HepG2 (cell line): ENCODE data around the gene FAM162B. TPM values are rescaled to one million over a fixed set of nuclear protein-coding genes. Genes with fewer than 3 reads are reported as not detected.

Experiments
- ARNTL ChIP-seq: sonication (generic); formaldehyde crosslinking; IDR thresholded peaks from 2 replicates; pipeline ENCODE4 v1.4.0; 2020; ENCODE audit warnings: mild to moderate bottlenecking, missing genetic modification reagents
- IRX3 ChIP-seq: sonication (generic); formaldehyde crosslinking; IDR thresholded peaks from 2 replicates; pipeline ENCODE4 v1.8.1; 2023; ENCODE audit warnings: mild to moderate bottlenecking, low read depth, missing genetic modification reagents, borderline replicate concordance
- MLLT10 ChIP-seq: sonication (generic); formaldehyde crosslinking; IDR thresholded peaks from 2 replicates; pipeline ENCODE4 v1.4.0; 2020; ENCODE audit warnings: missing genetic modification reagents
- NRL ChIP-seq: sonication (generic); formaldehyde crosslinking; IDR thresholded peaks from 2 replicates; pipeline ENCODE4 v1.5.0; 2020; ENCODE audit warnings: missing genetic modification reagents, mild to moderate bottlenecking, moderate library complexity, borderline replicate concordance
- PHF20 ChIP-seq: sonication (generic); formaldehyde crosslinking; IDR thresholded peaks from 2 replicates; pipeline ENCODE4 v1.5.0; 2020; ENCODE audit warnings: mild to moderate bottlenecking, missing genetic modification reagents
- ZNF7 ChIP-seq: IDR thresholded peaks from 2 replicates; pipeline ENCODE4 v1.6.1; 2016; ENCODE audit warnings: missing biosample characterization, missing genetic modification reagents
- ZNF768 ChIP-seq: sonication (generic); formaldehyde crosslinking; IDR thresholded peaks from 2 replicates; pipeline ENCODE4 v1.4.0; 2020; ENCODE audit warnings: missing genetic modification reagents
- polyA plus RNA-seq, 8 experiments: library from polyadenylated mRNA; depleted of rRNA in 3 of 8; stranded (reverse) in 7 of 8; unstranded in 1 of 8; fragments of >200 nt; fragmentation: Illumina TruSeq in 4 of 8; extraction: Trizol in 4 of 8; gene quantifications; 2 replicates each; pipeline versions ENCODE4 v1.2.1 to v1.2.3, GENCODE V29; 2011 to 2016; ENCODE audit warnings: low read depth in 4 of 8, missing spikeins in 1 of 8, mixed read lengths in 1 of 8; ENCODE audit not compliant: insufficient read depth in 1 of 8
- total RNA-seq, 5 experiments: library from RNA; depleted of rRNA; stranded (reverse); fragments of >200 nt; fragmentation: Illumina TruSeq; extraction: Trizol; gene quantifications; 2 replicates each; pipeline ENCODE4 v1.2.3, GENCODE V29; 2016; ENCODE audit warnings: low read depth in 1 of 5
- TF ChIP-seq, protein P1 (sequence below): sonication (generic); formaldehyde crosslinking; conservative IDR thresholded peaks from 2 replicates; pipeline ENCODE4 v1.5.0; 2020; ENCODE audit warnings: missing genetic modification reagents
- TF ChIP-seq, protein P2 (sequence below): sonication (generic); formaldehyde crosslinking; IDR thresholded peaks from 2 replicates; pipeline ENCODE4 v1.5.0; 2020; ENCODE audit warnings: missing genetic modification reagents
- TF ChIP-seq, protein P3 (sequence below): sonication (generic); formaldehyde crosslinking; IDR thresholded peaks from 2 replicates; pipeline ENCODE4 v1.4.0; 2020; ENCODE audit warnings: missing genetic modification reagents
- TF ChIP-seq, protein P4 (sequence below): sonication (generic); formaldehyde crosslinking; IDR thresholded peaks from 2 replicates; pipeline ENCODE4 v1.9.0; 2022; ENCODE audit warnings: missing genetic modification reagents, mild to moderate bottlenecking, borderline replicate concordance
- TF ChIP-seq, protein P5 (sequence below): sonication (generic); formaldehyde crosslinking; IDR thresholded peaks from 2 replicates; pipeline ENCODE4 v1.4.0; 2020; ENCODE audit warnings: missing genetic modification reagents
- TF ChIP-seq, protein P6 (sequence below): sonication (generic); formaldehyde crosslinking; IDR thresholded peaks from 2 replicates; pipeline ENCODE4 v1.8.1; 2023; ENCODE audit warnings: mild to moderate bottlenecking, missing genetic modification reagents
- TF ChIP-seq, protein P7 (sequence below): sonication (generic); formaldehyde crosslinking; IDR thresholded peaks from 2 replicates; pipeline ENCODE4 v1.8.1; 2023; ENCODE audit warnings: mild to moderate bottlenecking, inconsistent platforms, moderate library complexity, missing genetic modification reagents, borderline replicate concordance
- TF ChIP-seq, protein P8 (sequence below), 2 experiments: sonication (generic) in 1 of 2; formaldehyde crosslinking in 1 of 2; IDR thresholded peaks; 2 replicates each; pipeline versions ENCODE4 v1.4.0 to v1.6.1; 2018 to 2020; ENCODE audit warnings: missing genetic modification reagents in 2 of 2, borderline replicate concordance in 1 of 2, low read depth in 1 of 2, mild to moderate bottlenecking in 1 of 2, missing biosample characterization in 1 of 2

The FAM162B gene
- total and polyA plus RNA-seq, 2 of the 13 experiments (the other 11 are each of a cell fraction or from before 2014, with no cell fraction given) = not detected

DNA sequence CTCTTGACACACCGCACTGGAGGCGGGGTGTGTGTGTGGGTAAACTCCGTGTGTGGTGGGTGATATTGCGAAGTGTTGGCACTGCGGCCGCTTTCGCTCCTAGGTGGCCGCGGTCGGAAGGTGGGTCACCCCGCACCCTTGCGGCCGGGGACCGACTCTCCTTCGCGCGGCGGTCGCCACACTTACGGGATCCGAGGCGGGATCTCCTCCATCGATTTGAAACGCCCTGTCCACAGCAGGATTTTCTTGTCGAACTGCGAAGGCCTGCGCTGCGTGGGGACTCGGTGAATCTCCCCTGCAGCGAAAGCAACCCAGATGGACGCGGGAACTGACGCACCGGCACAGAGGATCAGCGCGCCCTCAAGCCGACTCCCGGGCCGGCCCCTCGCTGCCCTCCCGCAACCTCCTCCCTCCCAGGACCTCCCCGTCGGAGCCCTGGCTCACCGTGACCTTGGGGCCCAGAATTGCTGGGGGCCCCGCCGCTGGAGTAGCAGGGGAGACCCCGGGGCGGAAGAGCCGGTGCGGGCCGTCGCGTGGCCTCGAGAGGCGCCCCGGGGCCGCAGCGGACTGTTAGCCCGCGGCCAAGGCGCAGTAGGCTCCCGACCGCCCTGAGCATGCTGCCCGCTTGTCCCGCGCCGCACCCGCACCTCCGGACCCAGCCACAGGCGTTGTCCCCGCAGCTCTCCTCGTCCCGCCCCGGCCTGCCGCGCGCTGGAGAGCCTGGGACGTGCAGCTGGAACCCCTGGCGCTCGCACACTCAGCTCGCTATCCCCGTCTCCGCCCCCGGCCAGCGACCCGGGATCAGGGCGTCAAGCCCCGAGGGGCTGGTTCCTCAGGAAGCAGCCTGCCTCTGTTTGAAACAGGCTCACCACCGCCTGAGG lies at the start of gene FAM162B (continued):
- TF ChIP-seq, protein P1, sequence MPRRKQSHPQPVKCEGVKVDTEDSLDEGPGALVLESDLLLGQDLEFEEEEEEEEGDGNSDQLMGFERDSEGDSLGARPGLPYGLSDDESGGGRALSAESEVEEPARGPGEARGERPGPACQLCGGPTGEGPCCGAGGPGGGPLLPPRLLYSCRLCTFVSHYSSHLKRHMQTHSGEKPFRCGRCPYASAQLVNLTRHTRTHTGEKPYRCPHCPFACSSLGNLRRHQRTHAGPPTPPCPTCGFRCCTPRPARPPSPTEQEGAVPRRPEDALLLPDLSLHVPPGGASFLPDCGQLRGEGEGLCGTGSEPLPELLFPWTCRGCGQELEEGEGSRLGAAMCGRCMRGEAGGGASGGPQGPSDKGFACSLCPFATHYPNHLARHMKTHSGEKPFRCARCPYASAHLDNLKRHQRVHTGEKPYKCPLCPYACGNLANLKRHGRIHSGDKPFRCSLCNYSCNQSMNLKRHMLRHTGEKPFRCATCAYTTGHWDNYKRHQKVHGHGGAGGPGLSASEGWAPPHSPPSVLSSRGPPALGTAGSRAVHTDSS (CRISPR knock-in tag) = no peak
- TF ChIP-seq IRX3 (CRISPR knock-in tag) = no peak
- TF ChIP-seq, protein P2, sequence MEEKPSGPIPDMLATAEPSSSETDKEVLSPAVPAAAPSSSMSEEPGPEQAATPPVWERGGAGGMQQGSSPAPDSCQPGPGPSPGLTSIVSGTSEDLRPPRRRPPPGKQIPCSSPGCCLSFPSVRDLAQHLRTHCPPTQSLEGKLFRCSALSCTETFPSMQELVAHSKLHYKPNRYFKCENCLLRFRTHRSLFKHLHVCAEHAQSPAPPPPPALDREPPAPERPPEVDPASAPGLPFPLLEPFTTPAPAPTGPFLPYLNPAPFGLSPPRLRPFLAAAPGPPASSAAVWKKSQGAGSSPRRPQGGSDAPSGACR = no peak
- 0 out of 2 replicates have a peak, but pooled peaks have one; percentile 51 for TF ChIP-seq NRL (CRISPR knock-in tag)
- no peak for TF ChIP-seq PHF20
- peak; percentile 29; the same call in 1 of the 2 replicates for TF ChIP-seq ARNTL
- TF ChIP-seq, protein P3, sequence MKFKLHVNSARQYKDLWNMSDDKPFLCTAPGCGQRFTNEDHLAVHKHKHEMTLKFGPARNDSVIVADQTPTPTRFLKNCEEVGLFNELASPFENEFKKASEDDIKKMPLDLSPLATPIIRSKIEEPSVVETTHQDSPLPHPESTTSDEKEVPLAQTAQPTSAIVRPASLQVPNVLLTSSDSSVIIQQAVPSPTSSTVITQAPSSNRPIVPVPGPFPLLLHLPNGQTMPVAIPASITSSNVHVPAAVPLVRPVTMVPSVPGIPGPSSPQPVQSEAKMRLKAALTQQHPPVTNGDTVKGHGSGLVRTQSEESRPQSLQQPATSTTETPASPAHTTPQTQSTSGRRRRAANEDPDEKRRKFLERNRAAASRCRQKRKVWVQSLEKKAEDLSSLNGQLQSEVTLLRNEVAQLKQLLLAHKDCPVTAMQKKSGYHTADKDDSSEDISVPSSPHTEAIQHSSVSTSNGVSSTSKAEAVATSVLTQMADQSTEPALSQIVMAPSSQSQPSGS (CRISPR knock-in tag) = no peak
- no peak for TF ChIP-seq ZNF7 (CRISPR knock-in tag)
- TF ChIP-seq ZNF768 (CRISPR knock-in tag) = no peak
- TF ChIP-seq, protein P4, sequence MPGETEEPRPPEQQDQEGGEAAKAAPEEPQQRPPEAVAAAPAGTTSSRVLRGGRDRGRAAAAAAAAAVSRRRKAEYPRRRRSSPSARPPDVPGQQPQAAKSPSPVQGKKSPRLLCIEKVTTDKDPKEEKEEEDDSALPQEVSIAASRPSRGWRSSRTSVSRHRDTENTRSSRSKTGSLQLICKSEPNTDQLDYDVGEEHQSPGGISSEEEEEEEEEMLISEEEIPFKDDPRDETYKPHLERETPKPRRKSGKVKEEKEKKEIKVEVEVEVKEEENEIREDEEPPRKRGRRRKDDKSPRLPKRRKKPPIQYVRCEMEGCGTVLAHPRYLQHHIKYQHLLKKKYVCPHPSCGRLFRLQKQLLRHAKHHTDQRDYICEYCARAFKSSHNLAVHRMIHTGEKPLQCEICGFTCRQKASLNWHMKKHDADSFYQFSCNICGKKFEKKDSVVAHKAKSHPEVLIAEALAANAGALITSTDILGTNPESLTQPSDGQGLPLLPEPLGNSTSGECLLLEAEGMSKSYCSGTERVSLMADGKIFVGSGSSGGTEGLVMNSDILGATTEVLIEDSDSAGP (CRISPR knock-in tag) = peak; percentile 61; the same call in 1 of the 2 replicates
- no peak for TF ChIP-seq MLLT10 (CRISPR knock-in tag)
- TF ChIP-seq, protein P5, sequence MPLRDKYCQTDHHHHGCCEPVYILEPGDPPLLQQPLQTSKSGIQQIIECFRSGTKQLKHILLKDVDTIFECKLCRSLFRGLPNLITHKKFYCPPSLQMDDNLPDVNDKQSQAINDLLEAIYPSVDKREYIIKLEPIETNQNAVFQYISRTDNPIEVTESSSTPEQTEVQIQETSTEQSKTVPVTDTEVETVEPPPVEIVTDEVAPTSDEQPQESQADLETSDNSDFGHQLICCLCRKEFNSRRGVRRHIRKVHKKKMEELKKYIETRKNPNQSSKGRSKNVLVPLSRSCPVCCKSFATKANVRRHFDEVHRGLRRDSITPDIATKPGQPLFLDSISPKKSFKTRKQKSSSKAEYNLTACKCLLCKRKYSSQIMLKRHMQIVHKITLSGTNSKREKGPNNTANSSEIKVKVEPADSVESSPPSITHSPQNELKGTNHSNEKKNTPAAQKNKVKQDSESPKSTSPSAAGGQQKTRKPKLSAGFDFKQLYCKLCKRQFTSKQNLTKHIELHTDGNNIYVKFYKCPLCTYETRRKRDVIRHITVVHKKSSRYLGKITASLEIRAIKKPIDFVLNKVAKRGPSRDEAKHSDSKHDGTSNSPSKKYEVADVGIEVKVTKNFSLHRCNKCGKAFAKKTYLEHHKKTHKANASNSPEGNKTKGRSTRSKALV (CRISPR knock-in tag) = peak; percentile 96
- TF ChIP-seq, protein P6, sequence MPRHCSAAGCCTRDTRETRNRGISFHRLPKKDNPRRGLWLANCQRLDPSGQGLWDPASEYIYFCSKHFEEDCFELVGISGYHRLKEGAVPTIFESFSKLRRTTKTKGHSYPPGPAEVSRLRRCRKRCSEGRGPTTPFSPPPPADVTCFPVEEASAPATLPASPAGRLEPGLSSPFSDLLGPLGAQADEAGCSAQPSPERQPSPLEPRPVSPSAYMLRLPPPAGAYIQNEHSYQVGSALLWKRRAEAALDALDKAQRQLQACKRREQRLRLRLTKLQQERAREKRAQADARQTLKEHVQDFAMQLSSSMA = no peak
- TF ChIP-seq, protein P7, sequence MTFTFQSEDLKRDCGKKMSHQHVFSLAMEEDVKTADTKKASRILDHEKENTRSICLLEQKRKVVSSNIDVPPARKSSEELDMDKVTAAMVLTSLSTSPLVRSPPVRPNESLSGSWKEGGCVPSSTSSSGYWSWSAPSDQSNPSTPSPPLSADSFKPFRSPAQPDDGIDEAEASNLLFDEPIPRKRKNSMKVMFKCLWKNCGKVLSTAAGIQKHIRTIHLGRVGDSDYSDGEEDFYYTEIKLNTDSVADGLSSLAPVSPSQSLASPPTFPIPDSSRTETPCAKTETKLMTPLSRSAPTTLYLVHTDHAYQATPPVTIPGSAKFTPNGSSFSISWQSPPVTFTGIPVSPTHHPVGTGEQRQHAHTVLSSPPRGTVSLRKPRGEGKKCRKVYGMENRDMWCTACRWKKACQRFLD = 0 out of 2 replicates have a peak, but pooled peaks have one; percentile 64
- TF ChIP-seq, protein P8, sequence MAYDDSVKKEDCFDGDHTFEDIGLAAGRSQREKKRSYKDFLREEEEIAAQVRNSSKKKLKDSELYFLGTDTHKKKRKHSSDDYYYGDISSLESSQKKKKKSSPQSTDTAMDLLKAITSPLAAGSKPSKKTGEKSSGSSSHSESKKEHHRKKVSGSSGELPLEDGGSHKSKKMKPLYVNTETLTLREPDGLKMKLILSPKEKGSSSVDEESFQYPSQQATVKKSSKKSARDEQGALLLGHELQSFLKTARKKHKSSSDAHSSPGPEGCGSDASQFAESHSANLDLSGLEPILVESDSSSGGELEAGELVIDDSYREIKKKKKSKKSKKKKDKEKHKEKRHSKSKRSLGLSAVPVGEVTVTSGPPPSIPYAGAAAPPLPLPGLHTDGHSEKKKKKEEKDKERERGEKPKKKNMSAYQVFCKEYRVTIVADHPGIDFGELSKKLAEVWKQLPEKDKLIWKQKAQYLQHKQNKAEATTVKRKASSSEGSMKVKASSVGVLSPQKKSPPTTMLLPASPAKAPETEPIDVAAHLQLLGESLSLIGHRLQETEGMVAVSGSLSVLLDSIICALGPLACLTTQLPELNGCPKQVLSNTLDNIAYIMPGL (CRISPR knock-in tag; IDR thresholded peaks at IDR 0.05; ENCODE audit: borderline replicate concordance in 1 of 2, low read depth in 1 of 2) = peak in 1 of 2 experiments; percentile 52; a peak in 1 of 4 replicates
